HG03108 (cell line): ENCODE results near the gene LAMC1.

ENCODE experiments used
- ATAC-seq: cut with Tn5 transposase; IDR thresholded peaks from one replicate; pipeline ENCODE4 v1.9.1; 2021; ENCODE audit warnings: moderate library complexity; ENCODE audit not compliant: unreplicated experiment

Gene LAMC1

GRCh38 chr1:183180634-183181056 lies 157.4 kb downstream of the LAMC1 start:
- peak; percentile 70 for ATAC-seq

- no peak for ATAC-seq
Measured at GRCh38 chr1:183185941-183186490, 162.8 kb downstream of the LAMC1 start, which contains the start of gene LAMC2. Gene LAMC2, plus strand, starts transcription at chr1:183186264. Its CDS starts 89 bp downstream, at chr1:183186353.

- no peak for ATAC-seq
Measured at GRCh38 chr1:183186841-183187240, 163.6 kb downstream of the LAMC1 start.

- no peak for ATAC-seq
Measured at GRCh38 chr1:183188240-183188639, 165.0 kb downstream of the LAMC1 start.

GRCh38 chr1:183191833-183192232 lies 168.6 kb downstream of the LAMC1 start:
- ATAC-seq, result no peak

GRCh38 chr1:183193963-183194525 lies 170.8 kb downstream of the LAMC1 start:
- ATAC-seq, result no peak

GRCh38 chr1:183194527-183195141 lies 171.4 kb downstream of the LAMC1 start:
- ATAC-seq, result peak; percentile 95

- peak; percentile 42 for ATAC-seq
Measured at GRCh38 chr1:183195142-183195574, 171.9 kb downstream of the LAMC1 start.
